B cell (primary cell): ENCODE data around the gene PEDS1. TPM values are rescaled to one million over a fixed set of nuclear protein-coding genes. Genes with fewer than 3 reads are reported as not detected.

Experiments used
- ATAC-seq: fragments of 200-7000 bp; cut with Tn5 transposase; one replicate; pipeline ENCODE4 v1.10.0; 2021; ENCODE audit warnings: low read depth, mild to moderate bottlenecking, moderate number of reproducible peaks, moderate library complexity
- CTCF ChIA-PET: fragments of 350-600 bp; sonication (Branson Sonifier 250); formaldehyde crosslinking; loops from one replicate; lab custom pipeline; 2021; ENCODE audit warnings: antibody characterized with exemption, inconsistent platforms; lab: Charles Lee
- POLR2A ChIA-PET: fragments of 350-600 bp; sonication (Branson Sonifier 250); formaldehyde crosslinking; loops from one replicate; lab custom pipeline; 2021; ENCODE audit warnings: antibody characterized with exemption; lab: Charles Lee
- DNase-seq: peaks from one replicate; pipeline ENCODE4 v3.0.0; 2013
- H2AFZ ChIP-seq: 2 replicates; pipeline ENCODE4 v1.6.1; 2012; ENCODE audit warnings: mild to moderate bottlenecking, low read depth, low read length; ENCODE audit not compliant: insufficient read depth, poor library complexity, severe bottlenecking
- H3K27ac ChIP-seq, 2 donors: 1 replicate in 1 of 2; 2 replicates in 1 of 2; pipeline ENCODE4 v1.5.1; 2012 to 2013; ENCODE audit warnings: low read length in 2 of 2, mild to moderate bottlenecking in 2 of 2, moderate library complexity in 1 of 2
- H3K27me3 ChIP-seq, 4 experiments: fragments of 200-600 bp in 1 of 4; sonication (generic) in 1 of 4; replicated peaks in 1 of 4; 1 replicate in 2 of 4; 2 replicates in 2 of 4; pipeline versions ENCODE4 v1.6.1 to v1.7.0; 2013 to 2016; ENCODE audit warnings: low read length in 3 of 4, mild to moderate bottlenecking in 2 of 4, mixed read lengths in 1 of 4, moderate library complexity in 1 of 4; ENCODE audit not compliant: insufficient read depth in 4 of 4, control insufficient read depth in 3 of 4; ENCODE audit errors: control extremely low read depth in 1 of 4
- H3K36me3 ChIP-seq, 2 experiments: replicated peaks in 1 of 2; 1 replicate in 1 of 2; 2 replicates in 1 of 2; pipeline versions ENCODE4 v1.6.1 to v1.7.1; 2013; ENCODE audit warnings: low read length in 1 of 2; ENCODE audit not compliant: insufficient read depth in 2 of 2, control insufficient read depth in 1 of 2; ENCODE audit errors: control extremely low read depth in 1 of 2, extremely low read depth in 1 of 2
- H3K4me1 ChIP-seq, 2 donors: fragments of 200-600 bp in 1 of 2; sonication (generic) in 1 of 2; 1 replicate in 1 of 2; 2 replicates in 1 of 2; pipeline versions ENCODE4 v1.5.1 to v1.6.1; 2013 to 2017; ENCODE audit warnings: low read length in 2 of 2; ENCODE audit not compliant: control insufficient read depth in 2 of 2, insufficient read depth in 2 of 2
- H3K4me2 ChIP-seq: replicated peaks from 2 replicates; pipeline ENCODE3; 2012; ENCODE audit warnings: mild to moderate bottlenecking, low read depth, low read length; ENCODE audit not compliant: poor library complexity, severe bottlenecking
- H3K4me3 ChIP-seq, 5 experiments: fragments of 200-600 bp in 1 of 5; sonication (generic) in 1 of 5; 1 replicate in 3 of 5; 2 replicates in 2 of 5; pipeline versions ENCODE4 v1.5.1 to v1.7.0; 2011 to 2016; ENCODE audit warnings: low read length in 4 of 5, mild to moderate bottlenecking in 4 of 5, low read depth in 2 of 5, control low read depth in 1 of 5, moderate library complexity in 1 of 5; ENCODE audit not compliant: insufficient read depth in 1 of 5; ENCODE audit errors: control extremely low read depth in 1 of 5, extremely low read depth in 1 of 5
- H3K79me2 ChIP-seq: fragments of 200-600 bp; sonication (generic); one replicate; pipeline ENCODE4 v1.6.0; 2016; ENCODE audit warnings: low read length; ENCODE audit not compliant: control insufficient read depth, insufficient read depth
- H3K9ac ChIP-seq: fragments of 200-600 bp; sonication (generic); 2 replicates; pipeline ENCODE4 v1.6.1; 2017; ENCODE audit warnings: mild to moderate bottlenecking, low read length, moderate library complexity
- H3K9me3 ChIP-seq, 3 donors: one replicate each; pipeline versions ENCODE4 v1.6.1 to v1.7.1; 2013; ENCODE audit warnings: low read length in 2 of 3; ENCODE audit not compliant: control insufficient read depth in 2 of 3, insufficient read depth in 1 of 3; ENCODE audit errors: control extremely low read depth in 1 of 3
- H4K20me1 ChIP-seq: 2 replicates; pipeline ENCODE4 v1.6.0; 2012; ENCODE audit warnings: mild to moderate bottlenecking, low read length; ENCODE audit not compliant: insufficient read depth, control insufficient read depth, poor library complexity, severe bottlenecking
- H3K27ac Mint-ChIP-seq: one replicate; pipeline ENCODE4 v1.8.0; 2021; ENCODE audit warnings: mixed read lengths
- H3K27me3 Mint-ChIP-seq: one replicate; pipeline ENCODE4 v1.8.0; 2021; ENCODE audit warnings: mixed read lengths
- H3K4me1 Mint-ChIP-seq: one replicate; pipeline ENCODE4 v1.8.0; 2021; ENCODE audit warnings: mixed read lengths
- H3K4me3 Mint-ChIP-seq: one replicate; pipeline ENCODE4 v1.8.0; 2021; ENCODE audit warnings: mixed read lengths
- H3K9me3 Mint-ChIP-seq: one replicate; pipeline ENCODE4 v1.8.0; 2022; ENCODE audit warnings: mixed read lengths; ENCODE audit not compliant: insufficient read depth
- EZH2 ChIP-seq: IDR thresholded peaks from 2 replicates; pipeline ENCODE4 v1.6.1; 2012; ENCODE audit warnings: borderline replicate concordance, low read depth, mild to moderate bottlenecking, moderate library complexity, low read length; ENCODE audit not compliant: insufficient read depth, poor library complexity, severe bottlenecking
- WGBS: methylation state at CpG from one replicate; pipeline ENCODE4 v1.1.5; 2013; ENCODE audit warnings: missing lambda C conversion rate; ENCODE audit not compliant: insufficient coverage; 5-methylcytosine and 5-hydroxymethylcytosine counted together
- intact Hi-C: fragments of 100-400 bp; cut with micrococcal nuclease; formaldehyde crosslinking; loops from one replicate; pipeline ENCODE4 v1.10.0; 2022
- polyA plus RNA-seq: library from polyadenylated mRNA; depleted of rRNA; stranded (reverse); fragments of >200 nt; gene quantifications from 2 replicates; pipeline ENCODE4 v1.2.3, GENCODE V29; 2012
- total RNA-seq, 2 donors: library from RNA; stranded (reverse); fragments of 120-200 nt in 1 of 2; gene quantifications; 1 replicate in 1 of 2; 2 replicates in 1 of 2; pipeline versions ENCODE4 v1.2.3 to v1.2.4, GENCODE V29; 2013 to 2022
- TF ChIP-seq, protein P1 (sequence below): fragments of 200-600 bp; IDR thresholded peaks from one replicate; pipeline ENCODE4 v1.8.0; 2022; ENCODE audit warnings: antibody characterized with exemption, mild to moderate bottlenecking

The PEDS1 gene
- total and polyA plus RNA-seq, 2 donors (not counting 1 experiment from before 2014, with no cell fraction given) = 11.2 to 38.7 TPM

- H3K4me3 ChIP-seq = peak overlapping the region; percentile 71 to 96 (median 87)
- peaks cover 0 to 7% of the 10 kb centered on the region in 2 experiments for H3K36me3 ChIP-seq
- H2AFZ ChIP-seq = peak overlapping the region; percentile 76
- H3K4me3 Mint-ChIP-seq = peak overlapping the region; percentile 77
- POLR2A ChIA-PET = interaction anchor here (1.2 to 2.3 kb wide), 4 partner anchors 13 to 218 kb away, joined by 3 to 10 read pairs (median 7); partner anchors contain the start of gene RNF114
- H3K27ac ChIP-seq = peak overlapping the region; percentile 59 to 85
- no peak for TF ChIP-seq EZH2
- TF ChIP-seq, protein P1, sequence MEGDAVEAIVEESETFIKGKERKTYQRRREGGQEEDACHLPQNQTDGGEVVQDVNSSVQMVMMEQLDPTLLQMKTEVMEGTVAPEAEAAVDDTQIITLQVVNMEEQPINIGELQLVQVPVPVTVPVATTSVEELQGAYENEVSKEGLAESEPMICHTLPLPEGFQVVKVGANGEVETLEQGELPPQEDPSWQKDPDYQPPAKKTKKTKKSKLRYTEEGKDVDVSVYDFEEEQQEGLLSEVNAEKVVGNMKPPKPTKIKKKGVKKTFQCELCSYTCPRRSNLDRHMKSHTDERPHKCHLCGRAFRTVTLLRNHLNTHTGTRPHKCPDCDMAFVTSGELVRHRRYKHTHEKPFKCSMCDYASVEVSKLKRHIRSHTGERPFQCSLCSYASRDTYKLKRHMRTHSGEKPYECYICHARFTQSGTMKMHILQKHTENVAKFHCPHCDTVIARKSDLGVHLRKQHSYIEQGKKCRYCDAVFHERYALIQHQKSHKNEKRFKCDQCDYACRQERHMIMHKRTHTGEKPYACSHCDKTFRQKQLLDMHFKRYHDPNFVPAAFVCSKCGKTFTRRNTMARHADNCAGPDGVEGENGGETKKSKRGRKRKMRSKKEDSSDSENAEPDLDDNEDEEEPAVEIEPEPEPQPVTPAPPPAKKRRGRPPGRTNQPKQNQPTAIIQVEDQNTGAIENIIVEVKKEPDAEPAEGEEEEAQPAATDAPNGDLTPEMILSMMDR = no peak
- H3K9me3 Mint-ChIP-seq = no peaks in the 10 kb centered on the region
- no peak for DNase-seq
- intact Hi-C loops = loop anchor here (1.0 kb wide), 2 partner anchors 13 to 40 kb away; partner anchors contain the start of gene UBE2V1
- no peaks in the 10 kb centered on the region for H3K9me3 ChIP-seq
- WGBS = 1% methylated on average over 18 of the region's 18 CpGs
- peak overlapping the region; percentile 86 for H3K27ac Mint-ChIP-seq
- peaks cover 18 to 24% of the 10 kb centered on the region in 2 donors for H3K4me1 ChIP-seq
- H3K9ac ChIP-seq = peak overlapping the region; percentile 85
- peaks cover 11% of the 10 kb centered on the region for H4K20me1 ChIP-seq
- H3K27me3 ChIP-seq = no peaks in the 10 kb centered on the region
- H3K4me1 Mint-ChIP-seq = peaks cover 43% of the 10 kb centered on the region
- no peaks in the 10 kb centered on the region for H3K27me3 Mint-ChIP-seq
- H3K79me2 ChIP-seq = peaks cover 46% of the 10 kb centered on the region
- H3K4me2 ChIP-seq = peak overlapping the region; percentile 90
- ATAC-seq = no peak
- CTCF ChIA-PET = interaction anchor here (0.7 to 6.8 kb wide), 13 partner anchors 9 to 174 kb away, joined by 3 to 40 read pairs (median 7); partner anchors contain the start of gene UBE2V1
Observed at GRCh38 chr20:50153153-50153499, 397 bp downstream of the PEDS1 start.
